Upper lobe of left lung (tissue), 4 donors: ENCODE measurements around the gene KCNJ5.

Source experiments
- CTCF ChIP-seq, 6 experiments: fragments of 450-650 bp in 4 of 6; fragments of 200-600 bp in 2 of 6; sonication (generic) in 2 of 6; IDR thresholded peaks; one replicate each; pipeline ENCODE4 v1.5.1; 2016 to 2019; ENCODE audit warnings: antibody characterized with exemption in 6 of 6
- EP300 ChIP-seq, 4 donors: sonication (generic); formaldehyde crosslinking; IDR thresholded peaks; one replicate each; pipeline ENCODE4 v1.5.1; 2017; ENCODE audit warnings: antibody characterized with exemption in 4 of 4, control low read depth in 2 of 4
- POLR2A ChIP-seq, 4 donors: fragments of 450-650 bp; IDR thresholded peaks; one replicate each; pipeline ENCODE4 v1.5.1; 2016 to 2017; ENCODE audit warnings: antibody characterized with exemption in 4 of 4, mild to moderate bottlenecking in 2 of 4

GRCh38 chr11:128894286-128894681 is 3.1 kb downstream of the KCNJ5 start:
- TF ChIP-seq POLR2A (IDR thresholded peaks at IDR 0.05), result no peak
- TF ChIP-seq CTCF (IDR thresholded peaks at IDR 0.05), result no peak
- no peak for TF ChIP-seq EP300 (IDR thresholded peaks at IDR 0.05)
